ENCODE measurements around the gene SLC35B1.

SLC35B1 gene

GRCh38 chr17:49707608-49708514 is at the start of gene SLC35B1:
SLC35B1 (minus strand) TSS chr17:49707964; CDS start chr17:49707833, 131 bp downstream.
- peak; percentile 99 for DNase-seq

DNA sequence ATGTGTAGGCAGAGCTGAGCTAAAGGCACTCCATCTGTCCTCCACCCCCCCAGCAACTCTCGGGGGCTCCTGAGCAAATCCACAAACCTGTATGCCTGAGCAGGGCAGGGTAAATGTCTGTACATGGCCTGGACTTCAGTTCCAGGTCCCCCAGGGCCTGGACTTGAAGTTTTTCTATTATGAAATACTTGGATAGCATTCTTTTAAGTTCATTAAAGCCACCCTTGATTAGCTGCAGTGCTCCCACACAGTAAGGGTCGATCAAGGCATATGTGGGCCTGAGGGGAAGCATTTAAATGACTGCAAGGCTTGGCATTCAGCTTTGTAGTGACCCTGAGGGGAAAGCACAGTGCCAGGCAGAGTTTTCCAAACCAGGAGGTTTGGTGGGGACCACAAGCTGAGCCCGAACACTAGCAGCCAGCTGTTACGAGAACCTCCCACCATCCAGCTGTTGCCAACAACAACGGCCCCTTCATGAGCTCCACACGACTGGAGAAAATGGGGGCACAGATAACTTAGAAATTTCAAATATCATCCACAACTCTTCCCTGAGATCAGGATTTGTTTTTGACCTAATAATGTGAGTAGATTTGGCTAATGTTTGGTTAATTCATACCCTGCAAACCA is 49.5 kb upstream of the SLC35B1 start:
- no peak for DNase-seq

DNA sequence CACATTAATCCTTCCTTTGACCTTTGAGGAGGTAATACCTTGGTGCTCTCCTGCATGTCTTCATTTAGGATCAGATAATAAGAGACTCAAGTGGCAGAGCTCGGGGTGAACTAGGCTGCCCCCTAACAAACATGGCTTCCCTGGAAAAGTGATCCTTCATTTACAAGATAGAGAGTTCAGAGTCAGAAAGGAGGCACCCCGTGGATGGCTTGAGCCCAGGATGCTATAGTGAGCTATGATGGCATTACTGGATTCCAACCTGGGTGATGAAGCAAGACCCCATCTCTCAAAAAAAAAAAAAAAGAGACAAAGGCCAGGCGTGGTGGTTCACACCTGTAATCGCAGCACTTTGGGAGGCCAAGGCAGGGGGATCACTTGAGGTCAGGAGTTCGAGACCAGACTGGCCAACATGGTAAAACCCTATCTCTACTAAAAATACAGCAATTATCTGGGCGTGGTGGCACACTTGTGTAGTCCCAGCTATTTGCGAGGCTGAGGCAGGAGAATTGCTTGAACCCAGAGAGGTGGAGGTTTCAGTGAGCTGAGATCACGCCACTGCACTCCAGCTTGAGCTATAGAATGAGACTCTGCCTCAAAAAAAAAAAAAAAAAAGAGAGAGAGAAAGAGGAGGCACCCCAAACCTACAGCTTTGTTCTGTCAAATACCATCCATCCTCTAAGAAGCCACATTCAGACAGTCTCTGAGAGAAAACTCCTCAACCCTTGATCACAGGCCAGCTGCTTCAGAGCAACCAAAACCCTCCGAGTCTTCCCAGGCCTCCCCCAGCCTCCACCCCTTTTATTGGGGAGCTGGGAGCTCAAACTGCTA is 48.8 kb upstream of the SLC35B1 start:
- no peak for DNase-seq

DNA sequence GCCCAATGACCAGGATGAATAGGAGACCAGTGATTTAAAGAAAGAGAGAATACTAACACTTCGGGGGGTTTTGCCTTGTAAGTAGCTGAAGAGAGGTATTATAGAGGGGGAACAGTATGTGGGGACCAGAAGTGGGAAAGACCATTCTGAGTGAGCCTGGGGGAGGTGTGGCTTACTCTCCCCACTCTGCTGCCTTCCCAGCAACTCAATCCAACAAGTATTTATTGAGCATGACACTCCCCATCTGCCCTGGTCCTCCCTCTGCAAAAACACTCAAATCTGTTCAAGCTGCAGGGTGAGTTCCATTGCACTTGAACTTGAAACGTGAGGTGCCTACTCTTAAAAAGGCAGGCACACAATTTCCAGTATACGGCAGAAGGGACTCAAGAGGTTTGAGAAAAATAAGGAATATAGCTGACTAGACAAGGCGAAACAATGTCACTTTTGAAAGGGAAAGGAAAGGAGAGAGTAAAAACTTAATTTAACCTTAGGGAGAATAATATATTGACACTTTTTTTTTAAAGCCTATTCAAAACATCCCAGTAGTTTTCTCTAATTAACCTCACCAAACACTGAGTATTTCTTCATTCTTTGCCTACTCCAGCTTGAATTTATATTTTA is 48.0 kb upstream of the SLC35B1 start:
- no peak for DNase-seq

- DNase-seq, result no peak
These were observed 46.2 kb upstream of the SLC35B1 start for GRCh38 chr17:49753959-49754391.

GRCh38 chr17:49752508-49752907 is 44.7 kb upstream of the SLC35B1 start:
- no peak for DNase-seq

GRCh38 chr17:49749730-49750129 is 42.0 kb upstream of the SLC35B1 start:
- no peak for DNase-seq

- peak; percentile 52 for DNase-seq
These were observed 41.0 kb upstream of the SLC35B1 start for GRCh38 chr17:49748791-49749190.

GRCh38 chr17:49748223-49748622 is 40.5 kb upstream of the SLC35B1 start:
- no peak for DNase-seq

DNA sequence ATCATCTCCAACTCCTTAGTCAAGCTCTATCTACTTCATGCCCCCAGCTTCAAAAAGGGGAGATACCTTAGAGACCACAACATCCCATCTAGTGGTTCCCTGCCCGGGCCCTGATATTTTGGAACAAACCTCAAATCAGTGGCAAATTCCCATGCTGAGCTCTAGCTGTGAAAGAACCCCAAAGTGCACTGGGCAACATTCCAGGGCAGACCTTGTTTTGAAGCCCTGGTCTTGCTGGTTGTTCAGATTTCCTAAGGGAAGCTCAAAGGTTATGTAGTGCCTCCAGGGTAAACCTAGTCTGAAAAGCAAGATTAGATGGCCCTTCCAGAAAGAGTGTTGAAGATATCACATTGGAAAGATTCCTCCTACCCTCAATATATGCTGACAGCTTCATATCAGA is 39.9 kb upstream of the SLC35B1 start:
- no peak for DNase-seq

GRCh38 chr17:49746791-49747490 is 39.2 kb upstream of the SLC35B1 start:
- DNase-seq, result no peak

DNA sequence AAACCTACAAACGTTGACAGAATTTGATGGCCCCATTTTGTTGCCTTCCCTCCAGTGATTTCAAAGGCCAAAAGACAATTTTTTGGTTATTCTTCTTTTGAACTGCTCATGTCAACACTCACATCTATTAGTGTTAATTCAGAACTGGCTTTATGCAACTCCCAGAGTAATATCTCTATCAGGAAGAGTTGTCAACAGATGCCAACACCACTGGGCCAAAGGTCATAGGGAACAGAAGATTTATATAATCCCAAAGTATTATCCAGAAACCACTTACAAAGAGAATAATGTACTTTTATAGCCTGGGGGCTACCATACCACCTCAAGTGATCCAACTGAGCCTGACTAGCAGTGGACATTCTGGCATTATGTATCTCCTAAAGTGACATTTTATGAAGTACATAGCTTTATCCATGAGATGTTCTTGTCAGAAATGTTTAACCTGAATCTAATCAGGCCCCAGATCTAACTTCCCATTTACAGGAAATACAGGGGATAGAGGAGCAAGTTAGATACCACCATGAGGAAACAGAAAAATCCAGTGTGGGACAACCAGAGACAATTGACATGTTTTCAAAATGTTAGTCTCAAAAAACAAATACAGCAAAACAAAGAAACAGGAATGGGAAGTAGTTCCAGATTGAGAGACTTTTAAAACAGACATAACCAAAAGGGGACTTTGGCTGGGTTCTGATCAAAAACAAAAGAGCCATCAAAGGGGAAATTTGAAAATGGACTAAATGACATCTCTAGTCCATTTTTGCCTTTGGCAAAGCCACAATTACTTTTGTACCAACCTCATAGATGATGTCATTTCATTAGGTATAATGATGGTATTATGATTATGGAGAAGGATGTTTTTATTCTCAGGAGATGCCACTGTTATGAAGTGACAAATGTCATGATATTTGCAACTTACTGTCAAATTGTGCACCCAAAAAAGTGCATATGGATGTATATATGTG is 37.7 kb upstream of the SLC35B1 start:
- no peak for DNase-seq

GRCh38 chr17:49742166-49742638 is 34.4 kb upstream of the SLC35B1 start:
- no peak for DNase-seq

GRCh38 chr17:49741692-49742076 is 33.9 kb upstream of the SLC35B1 start:
- no peak for DNase-seq

GRCh38 chr17:49741009-49741691 is 33.4 kb upstream of the SLC35B1 start:
- no peak for DNase-seq

- peak; percentile 79 for DNase-seq
These were observed 32.0 kb upstream of the SLC35B1 start for GRCh38 chr17:49739641-49740271.

- DNase-seq, result no peak
These were observed 30.8 kb upstream of the SLC35B1 start for GRCh38 chr17:49738456-49739163.

- DNase-seq, result no peak
These were observed 27.0 kb upstream of the SLC35B1 start for GRCh38 chr17:49734515-49735490.

All from activated naive CD4-positive, alpha-beta T cell treated with anti-CD3 and anti-CD28 coated beads, Interleukin-2, amount 50 U/mL, for 16 hours (primary cell).